Gastroesophageal sphincter (tissue), 4 donors: ENCODE measurements around the gene GRIK2. TPM values are rescaled to one million over a fixed set of nuclear protein-coding genes. Genes with fewer than 3 reads are reported as not detected.

Source experiments
- ATAC-seq: fragments of 150-250 bp; one replicate; pipeline ENCODE4 v1.9.1; 2016; ENCODE audit warnings: mild to moderate bottlenecking, moderate library complexity
- H3K27ac ChIP-seq, 4 donors: fragments of 200-600 bp; sonication (generic) in 3 of 4; 1 replicate in 3 of 4; 2 replicates in 1 of 4; pipeline ENCODE4 v1.5.1; 2016 to 2019
- H3K27me3 ChIP-seq: fragments of 200-600 bp; sonication (generic); one replicate; pipeline ENCODE4 v1.5.1; 2019
- H3K36me3 ChIP-seq, 2 donors: fragments of 200-600 bp; sonication (generic); one replicate each; pipeline ENCODE4 v1.5.1; 2019; ENCODE audit warnings: control low read depth in 1 of 2
- H3K4me1 ChIP-seq, 3 donors: fragments of 200-600 bp; sonication (generic); 1 replicate in 2 of 3; 2 replicates in 1 of 3; pipeline ENCODE4 v1.5.1; 2016 to 2019; ENCODE audit warnings: control low read depth in 2 of 3
- H3K4me3 ChIP-seq, 2 donors: fragments of 200-600 bp; sonication (generic); one replicate each; pipeline ENCODE4 v1.5.1; 2019; ENCODE audit warnings: mild to moderate bottlenecking in 1 of 2, moderate library complexity in 1 of 2
- H3K9me3 ChIP-seq, 3 donors: fragments of 200-600 bp; sonication (generic); one replicate each; pipeline ENCODE4 v1.5.1; 2017 to 2019; ENCODE audit warnings: control low read depth in 2 of 3
- CTCF ChIP-seq, 4 experiments: fragments of 200-600 bp in 2 of 4; fragments of 450-650 bp in 2 of 4; sonication (generic) in 1 of 4; IDR thresholded peaks; one replicate each; pipeline ENCODE4 v1.5.1; 2017 to 2019; ENCODE audit warnings: antibody characterized with exemption in 4 of 4, mild to moderate bottlenecking in 2 of 4, moderate library complexity in 2 of 4
- EP300 ChIP-seq: sonication (generic); formaldehyde crosslinking; IDR thresholded peaks from one replicate; pipeline ENCODE4 v1.6.1; 2017; ENCODE audit warnings: antibody characterized with exemption, mild to moderate bottlenecking
- POLR2A ChIP-seq, 2 donors: fragments of 450-650 bp; IDR thresholded peaks; one replicate each; pipeline ENCODE4 v1.6.1; 2017; ENCODE audit warnings: antibody characterized with exemption in 2 of 2, mild to moderate bottlenecking in 2 of 2, moderate library complexity in 1 of 2
- POLR2AphosphoS5 ChIP-seq: sonication (generic); formaldehyde crosslinking; IDR thresholded peaks from one replicate; pipeline ENCODE4 v1.6.1; 2017; ENCODE audit warnings: antibody characterized with exemption
- WGBS, 2 donors: methylation state at CpG; one replicate each; pipeline ENCODE4 v1.1.5; 2018; ENCODE audit warnings: low coverage in 1 of 2; 5-methylcytosine and 5-hydroxymethylcytosine counted together
- total RNA-seq, 4 donors: library from RNA; depleted of rRNA; stranded (reverse); fragments of >200 nt; gene quantifications; one replicate each; pipeline ENCODE4 v1.1.0, GENCODE V29; 2016

GRIK2 gene
- total RNA-seq, 4 donors from 2014 or later: 0.82 to 2.2 (median 1.0) TPM

GRCh38 chr6:101394936-101395335 is 1.4 kb downstream of the GRIK2 start:
- ATAC-seq: no peak
- Histone ChIP-seq H3K4me1 (peaks cover 0 to 21% (median 9%) of the 10 kb centered on the region in 3 donors), H3K9me3 (no peaks in the 10 kb centered on the region), H3K4me3 (no peak overlapping the region), H3K36me3 (no peaks in the 10 kb centered on the region), H3K27ac (no peak overlapping the region), H3K27me3 (peaks cover 97% of the 10 kb centered on the region)
- TF ChIP-seq POLR2A (IDR thresholded peaks at IDR 0.05): no peak
- no peak for TF ChIP-seq POLR2AphosphoS5
- TF ChIP-seq EP300: no peak
- no peak for TF ChIP-seq CTCF (IDR thresholded peaks at IDR 0.05)

- no peaks in the 10 kb centered on the region for H3K9me3 ChIP-seq
- H3K36me3 ChIP-seq: no peaks in the 10 kb centered on the region
- TF ChIP-seq EP300: no peak
- TF ChIP-seq CTCF (IDR thresholded peaks at IDR 0.05): no peak
- no peak for TF ChIP-seq POLR2AphosphoS5
- no peak for TF ChIP-seq POLR2A (IDR thresholded peaks at IDR 0.05)
- peaks cover 97% of the 10 kb centered on the region for H3K27me3 ChIP-seq
- no peak overlapping the region for H3K27ac ChIP-seq
- no peak overlapping the region for H3K4me3 ChIP-seq
- ATAC-seq: no peak
- peaks cover 0 to 21% (median 9%) of the 10 kb centered on the region in 3 donors for H3K4me1 ChIP-seq
Observed at GRCh38 chr6:101395345-101395744, 1.8 kb downstream of the GRIK2 start.

GRCh38 chr6:101396548-101397173 is 3.2 kb downstream of the GRIK2 start:
- 2 to 14% methylated on average over 3 of the region's 3 CpGs for WGBS, 2 donors

GRCh38 chr6:101397199-101397598 is 3.7 kb downstream of the GRIK2 start:
- H3K4me1 ChIP-seq: peaks cover 0 to 28% (median 9%) of the 10 kb centered on the region in 3 donors
- no peak for ATAC-seq
- no peak overlapping the region for H3K27ac ChIP-seq
- H3K9me3 ChIP-seq: no peaks in the 10 kb centered on the region
- no peak overlapping the region for H3K4me3 ChIP-seq
- TF ChIP-seq CTCF (IDR thresholded peaks at IDR 0.05) (no peak), POLR2A (IDR thresholded peaks at IDR 0.05) (no peak), POLR2AphosphoS5 (no peak), EP300 (no peak)
- 18 to 34% methylated on average over 4 of the region's 4 CpGs for WGBS, 2 donors
- peaks cover 97% of the 10 kb centered on the region for H3K27me3 ChIP-seq
- H3K36me3 ChIP-seq: no peaks in the 10 kb centered on the region

More at GRCh38 chr6:101396548-101397173, 3.2 kb downstream of the GRIK2 start:
- TF ChIP-seq POLR2AphosphoS5 (no peak), CTCF (IDR thresholded peaks at IDR 0.05) (no peak), EP300 (no peak), POLR2A (IDR thresholded peaks at IDR 0.05) (no peak)
- ATAC-seq: no peak
- H3K27me3 ChIP-seq: peaks cover 97% of the 10 kb centered on the region
- H3K4me1 ChIP-seq: peaks cover 0 to 24% (median 9%) of the 10 kb centered on the region in 3 donors
- H3K36me3 ChIP-seq: no peaks in the 10 kb centered on the region
- H3K27ac ChIP-seq: no peak overlapping the region
- H3K4me3 ChIP-seq: no peak overlapping the region
- H3K9me3 ChIP-seq: no peaks in the 10 kb centered on the region
